ENCODE data around the gene ARL2BP.
A peak's percentile ranks its signal among the peaks of the same experiment; 100 is the strongest.
"Not testable (repeated sequence)": the region's sequence is repeated elsewhere in the genome, so short reads cannot be mapped to it uniquely, and the experiment has no call there.

Gene ARL2BP

DNA sequence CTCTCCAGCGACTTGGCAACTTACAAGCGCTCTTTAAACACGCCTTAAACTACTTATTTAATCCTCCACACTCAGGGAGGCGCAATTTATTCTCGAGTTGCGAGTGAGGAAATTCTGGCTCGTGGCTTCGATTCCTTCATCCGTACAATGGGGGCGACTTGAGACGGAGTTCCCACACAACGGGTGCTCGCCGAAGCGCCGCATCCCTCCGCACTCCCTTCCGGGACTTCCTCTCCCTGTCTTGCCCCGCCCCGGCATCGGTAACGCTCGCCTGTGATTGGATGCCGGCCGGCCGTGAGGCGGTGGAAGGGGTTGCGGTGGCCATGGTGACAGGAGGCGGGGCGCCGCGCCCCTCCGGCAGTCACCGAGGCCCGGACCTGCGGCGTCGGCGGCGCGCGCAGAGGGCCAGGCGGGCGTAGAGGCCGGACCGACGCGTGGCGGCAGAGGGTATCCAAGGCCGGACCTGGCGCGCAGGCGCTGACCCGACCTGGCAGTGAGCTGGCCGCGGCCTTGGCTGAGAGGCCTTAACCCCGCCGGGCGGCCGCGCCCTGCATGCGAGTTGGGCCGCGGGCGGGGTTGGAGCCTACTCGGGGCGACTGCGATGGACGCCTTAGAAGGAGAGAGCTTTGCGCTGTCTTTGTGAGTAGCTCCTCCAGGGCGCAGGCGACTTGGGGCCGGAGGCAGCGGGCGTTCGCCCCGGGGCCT is at the start of gene ARL2BP:
Gene ARL2BP, plus strand, starts transcription at position 493 of the 705 bp plus-strand sequence. Its CDS starts 109 bp downstream, at position 602.
- DNase-seq = peak; percentile 81

DNA sequence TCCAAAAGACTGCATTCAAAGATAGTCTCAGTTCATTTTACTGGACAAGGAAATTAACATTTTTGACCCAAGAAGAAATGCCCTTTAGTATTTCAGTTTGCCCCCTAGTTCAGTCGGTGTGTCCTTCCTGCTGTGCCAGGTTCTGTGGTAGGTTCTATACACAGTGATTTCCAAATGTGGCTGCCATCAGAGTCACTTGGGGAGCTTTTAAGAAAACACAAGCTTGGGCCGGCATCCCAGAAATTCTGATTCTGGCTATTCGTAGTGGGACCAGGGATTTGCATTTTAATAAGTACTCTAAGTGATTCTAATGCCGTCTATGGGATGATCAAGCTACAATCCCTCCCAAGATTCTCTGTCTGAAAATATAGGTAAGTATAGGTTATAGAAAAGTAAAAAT is 48.8 kb upstream of the ARL2BP start:
- no peak for DNase-seq

DNA sequence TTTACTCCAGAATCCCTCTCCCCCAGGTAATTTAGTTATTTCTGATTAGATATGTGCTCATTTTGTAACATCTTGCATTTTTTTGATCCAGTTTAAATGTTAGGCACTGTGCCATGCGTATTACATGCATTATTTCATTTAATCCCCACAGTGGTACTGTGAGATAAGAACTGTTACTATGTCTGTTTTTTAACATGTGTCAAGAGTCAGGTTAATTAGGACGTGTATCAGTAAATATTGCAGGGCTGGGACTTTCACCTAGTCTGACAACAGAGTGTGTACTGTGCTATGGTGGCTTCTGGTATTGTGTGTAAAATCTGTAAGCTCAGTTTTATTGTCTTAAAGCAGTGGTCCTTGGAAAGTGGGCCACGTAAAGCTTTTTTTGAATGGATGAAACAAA is 48.3 kb upstream of the ARL2BP start:
- no peak for DNase-seq

DNA sequence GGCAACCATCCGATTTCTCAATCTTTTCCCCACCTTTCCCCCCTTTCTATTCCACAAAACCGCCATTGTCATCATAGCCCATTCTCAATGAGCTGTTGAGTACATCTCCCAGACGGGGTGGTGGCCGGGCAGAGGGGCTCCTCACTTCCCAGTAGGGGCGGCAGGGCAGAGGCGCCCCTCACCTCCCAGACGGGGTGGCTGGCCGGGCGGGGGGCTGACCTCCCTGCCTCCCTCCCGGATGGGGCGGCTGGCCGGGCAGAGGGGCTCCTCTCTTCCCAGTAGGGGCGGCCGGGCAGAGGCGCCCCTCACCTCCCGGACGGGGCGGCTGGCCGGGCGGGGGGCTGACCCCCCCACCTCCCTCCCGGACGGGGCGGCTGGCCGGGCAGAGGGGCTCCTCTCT is 44.7 kb upstream of the ARL2BP start:
- not testable (repeated sequence) for DNase-seq

DNA sequence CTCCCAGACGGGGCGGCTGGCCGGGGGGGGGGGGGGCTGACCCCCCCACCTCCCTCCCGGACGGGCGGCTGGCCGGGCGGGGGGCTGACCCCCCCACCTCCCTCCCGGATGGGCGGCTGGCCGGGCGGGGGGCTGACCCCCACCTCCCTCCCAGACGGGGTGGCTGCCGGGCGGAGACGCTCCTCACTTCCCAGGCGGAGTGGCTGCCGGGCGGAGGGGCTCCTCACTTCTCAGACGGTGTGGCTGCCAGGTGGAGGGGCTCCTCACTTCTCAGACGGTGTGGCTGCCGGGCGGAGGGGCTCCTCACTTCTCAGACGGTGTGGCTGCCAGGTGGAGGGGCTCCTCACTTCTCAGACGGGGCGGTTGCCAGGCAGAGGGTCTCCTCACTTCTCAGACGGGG is 44.1 kb upstream of the ARL2BP start:
- not testable (repeated sequence) for DNase-seq

DNA sequence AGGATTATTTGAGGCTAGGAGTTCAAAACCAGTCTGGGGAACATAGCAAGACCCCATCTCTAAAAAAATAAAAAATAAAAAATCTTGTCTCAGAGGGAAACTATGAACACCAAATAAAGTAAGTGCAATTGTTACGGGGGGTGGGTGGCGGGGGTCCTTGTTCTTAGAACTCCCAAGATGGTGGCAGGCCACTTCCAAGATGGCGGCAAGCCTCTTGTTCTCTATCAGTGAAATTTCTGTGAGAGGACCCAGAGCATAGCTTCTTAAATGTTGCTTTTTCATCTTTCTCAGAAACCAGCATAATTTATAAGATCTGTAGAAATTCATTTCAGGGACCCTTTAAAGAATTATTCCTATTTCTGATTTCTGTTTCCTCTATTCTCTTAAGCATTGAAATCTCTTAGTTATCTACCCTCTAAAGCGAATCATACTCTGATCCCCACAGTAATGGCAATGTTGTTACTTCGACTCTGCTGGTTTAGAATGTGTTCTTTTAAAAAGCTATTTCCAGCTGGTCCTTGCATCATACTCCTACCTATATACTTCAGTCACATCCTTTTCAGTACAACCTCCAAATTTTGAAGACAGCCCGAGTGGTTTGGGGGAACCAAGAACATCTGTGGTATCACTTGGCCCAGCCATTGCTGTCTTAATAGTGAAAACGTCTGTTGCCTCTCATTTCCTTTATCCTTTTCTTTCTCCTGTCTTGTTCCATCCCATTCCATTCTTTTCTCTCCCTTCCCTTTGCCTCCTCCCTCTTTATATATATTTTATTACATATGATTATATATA is 42.8 kb upstream of the ARL2BP start:
- DNase-seq = no peak

DNA sequence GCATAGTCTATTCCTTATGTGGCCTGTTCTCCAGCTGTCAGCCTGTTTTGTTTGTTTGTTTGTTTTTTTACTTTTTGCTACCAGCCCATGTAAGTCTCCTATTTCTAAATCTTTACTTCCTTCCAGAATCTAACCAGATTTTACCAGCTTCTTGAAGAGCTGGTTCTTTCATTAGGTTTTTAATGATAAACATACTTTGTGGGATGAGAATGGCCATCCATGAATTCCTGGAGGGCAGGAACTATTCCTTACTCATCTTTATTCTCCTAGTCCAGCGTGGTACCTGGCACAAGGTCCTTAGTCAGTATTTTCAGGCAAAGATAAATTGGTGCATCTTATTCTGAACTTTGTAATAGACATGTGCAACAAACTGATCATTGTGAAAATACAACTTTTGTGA is 41.6 kb upstream of the ARL2BP start:
- no peak for DNase-seq

DNA sequence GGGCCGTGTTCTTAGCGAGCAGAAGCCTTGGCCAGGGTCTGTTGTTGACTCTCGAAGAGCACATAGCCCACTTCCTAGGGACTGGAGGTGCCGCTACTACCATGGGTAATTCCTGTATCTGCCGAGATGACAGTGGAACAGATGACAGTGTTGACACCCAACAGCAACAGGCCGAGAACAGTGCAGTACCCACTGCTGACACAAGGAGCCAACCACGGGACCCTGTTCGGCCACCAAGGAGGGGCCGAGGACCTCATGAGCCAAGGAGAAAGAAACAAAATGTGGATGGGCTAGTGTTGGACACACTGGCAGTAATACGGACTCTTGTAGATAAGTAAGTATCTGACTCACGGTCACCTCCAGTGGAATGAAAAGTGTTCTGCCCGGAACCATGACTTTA is 40.4 kb upstream of the ARL2BP start:
- no peak for DNase-seq

DNA sequence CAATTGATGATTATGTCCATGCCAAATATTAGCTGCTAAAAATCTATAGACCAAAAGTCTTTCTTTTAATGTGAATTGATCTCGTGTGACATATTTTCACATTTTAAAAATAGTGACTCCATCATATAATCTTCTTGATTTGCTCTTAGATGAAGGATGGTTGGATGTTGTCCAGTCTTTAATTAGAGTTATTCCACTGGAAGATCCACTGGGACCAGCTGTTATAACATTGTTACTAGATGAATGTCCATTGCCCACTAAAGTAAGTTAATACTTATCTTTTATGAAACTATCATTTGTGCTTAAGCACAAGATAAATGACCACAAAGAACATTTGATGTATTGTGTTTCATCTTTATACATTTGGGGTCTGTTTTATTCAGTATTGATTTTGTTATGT is 36.1 kb upstream of the ARL2BP start:
- DNase-seq = no peak

DNA sequence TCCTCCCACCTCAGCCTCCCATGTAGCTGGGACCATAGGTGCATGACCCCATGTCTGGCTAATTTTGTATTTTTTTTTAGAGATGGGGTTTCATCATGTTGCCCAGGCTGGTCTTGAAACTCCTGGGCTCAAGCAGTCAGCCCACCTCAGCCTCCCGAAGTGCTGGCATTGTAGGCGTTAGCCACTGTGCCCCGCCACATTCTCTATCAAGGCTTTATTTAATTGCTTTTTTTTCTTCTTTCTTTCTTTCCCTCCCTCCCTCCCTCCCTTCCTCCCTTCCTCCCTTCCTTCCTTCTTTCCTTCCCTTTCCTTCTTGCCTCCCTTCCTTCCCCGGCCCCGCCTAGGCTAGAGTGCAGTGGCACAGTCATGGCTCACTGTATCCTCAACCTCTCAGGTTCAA is 35.3 kb upstream of the ARL2BP start:
- no peak for DNase-seq

DNA sequence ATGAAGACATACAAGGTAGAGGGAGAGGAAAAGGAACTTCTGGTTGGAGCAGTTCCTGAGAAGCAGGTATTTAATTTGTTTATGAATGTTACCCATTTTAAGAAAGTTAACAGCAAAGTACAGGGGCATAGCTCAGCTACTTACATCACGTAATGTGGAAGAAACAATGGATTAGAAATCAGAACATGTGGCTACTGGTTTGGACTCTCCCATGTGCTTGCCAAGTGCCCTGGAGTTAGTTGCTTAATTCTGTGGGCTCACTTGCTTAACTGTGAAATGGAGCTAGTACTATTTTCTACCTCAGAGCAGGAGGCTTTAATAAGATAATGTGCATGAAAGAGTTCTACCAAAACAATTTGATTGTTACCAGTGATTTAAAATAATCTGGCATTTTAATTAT is 31.6 kb upstream of the ARL2BP start:
- no peak for DNase-seq

DNA sequence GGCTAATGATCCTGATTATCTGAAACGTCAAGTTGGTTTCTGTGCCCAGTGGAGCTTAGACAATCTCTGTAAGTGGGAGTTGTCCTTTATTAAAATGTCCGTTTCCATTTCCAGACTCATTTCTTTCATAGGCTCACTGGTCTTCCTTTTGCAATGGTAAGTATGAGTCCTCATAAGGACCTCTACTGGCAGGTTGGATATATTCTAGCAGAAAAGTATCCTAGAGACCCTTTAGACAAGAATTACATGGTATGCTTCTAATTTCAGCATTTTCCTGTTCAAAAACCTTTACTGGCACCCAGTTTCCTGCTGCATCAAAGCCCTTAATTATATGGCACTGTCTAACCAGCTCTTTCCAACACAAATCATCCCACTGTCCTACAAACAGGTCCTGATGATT is 28.1 kb upstream of the ARL2BP start:
- no peak for DNase-seq

DNA sequence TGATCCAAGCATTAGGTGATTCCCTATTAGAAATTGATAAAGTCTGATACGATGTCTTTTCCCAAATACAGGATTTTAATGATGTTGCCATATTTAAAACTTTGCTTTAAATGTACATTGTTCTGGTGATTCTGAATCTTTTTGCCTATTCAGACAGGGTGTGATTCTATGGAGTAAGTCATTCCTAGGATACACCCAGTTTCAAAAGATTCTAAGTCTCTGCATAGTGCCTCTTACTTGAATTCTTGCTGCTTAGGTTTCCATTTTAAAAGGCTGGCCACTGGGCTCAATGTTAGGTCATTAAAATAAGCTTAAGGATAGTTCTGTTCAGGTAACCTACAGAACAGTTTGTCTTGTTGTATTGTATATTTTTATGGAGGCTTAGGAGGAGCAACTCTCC is 22.0 kb upstream of the ARL2BP start:
- no peak for DNase-seq

DNA sequence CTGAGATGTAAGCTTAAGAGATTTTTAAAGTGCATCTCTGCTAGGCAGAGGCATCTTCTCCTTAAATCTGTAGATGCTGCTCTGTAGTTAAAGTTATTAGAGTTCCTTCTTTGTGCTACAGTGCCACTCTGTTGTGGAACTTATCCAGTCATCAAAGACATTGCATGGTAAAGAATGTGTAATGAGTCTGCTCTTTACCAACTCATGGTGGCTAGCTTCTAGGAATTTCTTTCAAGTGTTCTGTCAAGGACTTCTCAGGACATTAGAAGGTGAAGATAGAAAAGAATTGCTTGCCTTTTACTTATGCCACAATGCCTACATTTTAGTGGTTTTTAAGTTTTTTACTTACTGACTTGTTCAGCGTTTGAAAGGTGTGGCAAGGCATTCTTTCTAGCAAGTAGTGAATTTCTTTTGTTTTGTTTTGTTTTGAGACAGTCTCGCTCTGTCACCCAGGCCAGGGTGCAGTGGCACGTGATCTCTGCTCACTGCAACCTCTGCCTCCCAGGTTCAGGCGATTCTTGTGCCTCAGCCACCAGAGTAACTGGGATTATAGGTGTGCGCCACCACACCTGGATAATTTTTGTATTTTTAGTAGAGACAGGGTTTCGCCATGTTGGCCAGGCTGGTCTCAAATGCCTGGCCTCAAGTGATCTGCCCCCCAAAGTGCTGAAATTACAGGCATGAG is 20.3 kb upstream of the ARL2BP start:
- DNase-seq = no peak

DNA sequence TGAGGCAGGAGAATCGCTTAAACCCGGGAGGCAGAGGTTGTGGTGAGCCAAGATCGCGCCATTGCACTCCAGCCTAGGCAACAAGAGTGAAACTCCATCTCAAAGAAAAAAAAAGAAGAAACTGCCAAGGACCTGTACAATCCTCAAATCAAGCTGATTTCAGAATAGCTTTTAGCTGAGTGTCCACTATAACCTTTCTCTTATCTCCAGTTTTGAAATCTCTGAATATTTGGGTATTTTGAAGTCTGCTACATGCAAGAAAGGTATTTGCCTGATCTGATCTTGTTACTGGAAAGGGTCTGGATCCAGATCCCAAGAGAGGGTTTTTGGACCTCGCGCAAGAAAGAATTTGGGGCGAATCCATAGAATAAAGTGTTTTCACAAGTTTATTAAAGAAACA is 19.1 kb upstream of the ARL2BP start:
- DNase-seq = no peak

DNA sequence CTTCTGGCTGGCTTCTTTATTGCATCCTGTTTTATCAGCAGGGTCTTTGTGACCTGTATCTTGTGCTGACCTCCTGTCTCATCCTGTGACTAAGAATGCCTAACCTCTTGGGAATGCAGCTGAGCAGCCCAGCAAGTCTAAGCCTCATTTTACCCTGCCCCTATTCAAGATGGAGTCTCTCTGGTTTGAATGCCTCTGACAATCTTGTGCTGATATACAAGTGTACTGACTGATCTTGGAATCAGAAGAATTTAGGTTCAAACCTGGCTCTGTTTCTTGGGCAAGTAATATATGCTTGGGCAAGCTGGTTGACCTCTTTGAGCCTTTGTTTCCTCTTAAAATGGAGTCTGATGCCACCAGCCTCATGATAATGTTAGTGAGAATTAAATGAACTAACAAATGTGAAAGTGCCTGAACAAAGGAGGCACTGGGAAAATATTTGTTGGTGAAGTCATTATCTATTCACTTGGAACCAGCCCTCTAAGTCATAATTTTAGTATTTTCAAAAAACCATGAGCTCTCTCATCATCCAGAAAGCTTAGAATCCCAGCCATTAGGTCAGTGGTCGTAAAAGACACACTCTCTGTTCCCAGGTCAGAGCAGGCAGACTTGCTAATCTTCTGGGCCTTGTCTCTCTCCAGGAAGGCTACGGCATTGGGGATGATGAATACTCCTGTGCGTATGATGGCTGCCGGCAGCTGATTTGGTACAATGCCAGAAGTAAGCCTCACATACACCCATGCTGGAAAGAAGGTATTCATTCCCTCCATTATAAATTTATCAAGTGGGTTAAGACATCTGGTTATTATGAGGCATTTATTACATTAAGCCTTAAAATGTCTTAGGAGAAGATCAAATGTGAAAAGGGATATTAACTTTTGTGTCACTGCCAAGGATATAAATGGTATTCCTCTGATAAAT is 18.1 kb upstream of the ARL2BP start:
- DNase-seq = no peak

DNA sequence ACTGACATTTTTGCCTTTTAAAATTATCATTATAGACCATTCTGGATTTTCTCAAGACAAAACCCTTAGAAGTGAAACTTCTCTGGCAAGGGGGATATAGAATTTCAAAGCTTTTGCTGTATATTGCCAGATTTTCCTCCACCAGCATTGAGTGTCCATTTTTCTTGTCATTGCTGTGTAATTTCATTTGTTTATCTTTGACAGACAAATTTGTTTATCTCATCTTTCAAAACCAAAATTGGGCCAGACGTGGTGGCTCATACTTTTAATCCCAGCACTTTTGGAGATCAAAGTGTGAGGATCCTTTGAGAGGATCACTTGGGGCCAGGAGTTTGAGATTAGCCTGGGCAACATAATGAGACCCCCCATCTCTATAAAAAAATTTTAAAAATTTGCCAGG is 16.0 kb upstream of the ARL2BP start:
- no peak for DNase-seq

DNA sequence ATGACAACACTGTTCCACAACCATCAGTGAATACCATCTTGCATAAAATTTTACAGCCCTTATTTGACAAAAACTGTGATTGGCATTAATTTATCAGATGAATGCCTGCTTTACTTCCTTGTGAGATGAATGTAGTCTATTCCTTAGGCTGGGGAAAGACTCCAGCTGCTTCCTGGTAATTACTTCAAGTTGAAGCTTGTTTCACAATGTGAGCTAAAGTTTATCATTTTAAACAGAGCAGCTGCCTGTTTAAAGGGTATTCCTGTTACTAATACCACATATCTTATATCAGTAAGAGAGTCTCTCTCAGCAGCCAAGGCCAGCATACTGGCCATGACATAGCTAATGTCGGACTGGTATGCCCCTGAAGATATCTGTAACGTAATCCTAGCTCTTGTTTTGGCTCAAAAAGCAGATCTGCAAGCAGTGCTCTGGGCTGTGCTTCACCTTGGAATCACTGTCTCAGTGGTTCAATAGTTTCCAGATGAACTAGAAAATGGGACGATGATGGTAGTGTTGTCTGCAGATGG is 13.2 kb upstream of the ARL2BP start:
- DNase-seq = no peak

DNA sequence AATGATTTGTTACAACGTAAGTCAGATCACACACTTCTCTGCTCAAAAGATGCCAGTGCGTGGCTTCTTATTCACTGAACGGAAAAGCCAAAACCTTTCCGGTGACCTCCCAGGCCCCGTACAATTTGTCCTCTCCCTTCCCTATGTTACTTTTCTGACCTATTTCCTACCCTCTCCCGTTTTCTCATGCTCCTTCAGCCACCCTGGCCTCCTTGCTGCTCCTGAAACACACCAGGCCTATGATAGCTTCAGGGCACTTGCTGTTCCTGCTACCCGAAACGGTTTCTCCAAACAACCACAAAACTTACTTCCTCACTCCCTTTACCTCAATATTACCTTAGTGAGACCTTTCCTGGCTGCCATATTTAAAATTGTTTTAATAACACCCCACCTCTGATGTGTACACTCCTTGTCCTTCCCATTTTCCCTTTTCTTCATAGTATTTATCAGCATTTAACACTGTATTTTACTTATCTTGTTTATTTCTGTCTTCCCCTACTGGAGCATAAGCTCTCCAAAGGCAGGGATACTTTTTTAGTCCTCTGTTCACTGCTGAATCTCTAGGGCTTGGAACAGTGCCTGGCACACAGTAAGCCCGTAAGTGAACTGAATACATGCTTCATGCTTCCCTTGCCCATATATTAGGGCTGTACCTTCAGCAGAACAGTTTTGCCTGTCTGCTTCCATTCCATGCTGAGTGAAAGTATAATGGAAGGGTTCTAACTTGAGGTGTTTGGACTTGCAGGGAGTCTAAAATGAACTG is 10.9 kb upstream of the ARL2BP start:
- no peak for DNase-seq

DNA sequence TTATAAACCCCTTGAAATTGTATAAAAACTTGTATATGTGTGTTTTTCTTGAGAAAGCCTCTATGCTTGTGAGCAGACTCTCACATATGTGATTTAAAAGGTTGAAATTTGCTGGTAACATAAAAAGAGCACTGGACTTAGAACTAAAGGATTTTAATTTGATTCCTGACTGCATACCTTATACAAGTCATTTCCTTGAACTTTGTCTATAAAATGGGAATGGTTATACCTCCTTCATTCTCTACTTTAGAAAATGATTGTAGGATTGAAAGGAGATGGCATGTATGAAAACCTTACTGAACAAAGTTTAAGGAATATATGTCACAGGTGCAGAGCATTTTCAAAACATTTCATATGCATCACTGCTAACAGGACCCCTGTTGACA is 10.4 kb upstream of the ARL2BP start:
- no peak for DNase-seq

DNA sequence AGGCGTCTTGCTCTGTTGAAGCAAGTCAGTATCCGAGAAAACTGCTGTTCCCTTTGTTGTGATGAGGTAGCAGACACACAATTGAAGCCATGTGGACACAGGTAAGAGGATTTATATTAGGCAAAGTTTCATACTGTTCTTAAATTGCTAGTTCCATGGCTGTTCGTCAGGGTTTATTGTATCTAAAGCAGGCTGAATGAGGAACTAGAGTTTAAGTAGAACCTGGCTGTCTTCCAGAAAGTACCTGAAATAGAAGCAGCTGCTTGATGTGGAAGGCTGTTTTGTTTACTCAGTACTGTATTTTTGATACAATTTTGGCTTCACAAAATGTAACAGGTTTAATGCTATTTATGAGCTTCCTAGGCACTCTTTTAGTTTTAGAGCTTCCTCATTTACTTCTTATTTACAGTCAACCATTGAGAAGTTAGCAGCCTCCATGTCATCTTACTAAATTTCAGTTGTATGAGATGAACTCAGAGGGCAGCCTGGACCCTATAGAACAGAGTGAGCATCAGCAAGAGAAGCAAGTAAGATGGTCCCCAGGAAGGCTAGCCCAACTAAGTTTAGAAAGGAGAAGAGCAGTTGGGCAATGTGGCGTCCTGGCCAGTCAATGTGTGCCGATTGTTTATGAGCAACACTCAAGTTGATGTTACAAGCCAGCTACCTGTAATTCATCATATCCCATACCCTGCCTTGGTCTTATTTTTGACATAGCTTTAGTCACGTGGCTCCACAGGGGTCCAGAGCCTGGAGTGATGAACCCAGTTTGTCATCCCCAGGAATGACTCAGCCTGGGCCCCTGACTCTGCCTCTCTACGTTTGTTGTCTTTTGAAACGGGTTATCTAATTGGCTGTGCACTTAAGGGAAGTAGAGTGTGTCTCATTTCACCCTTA is 9.7 kb upstream of the ARL2BP start:
- DNase-seq = peak; percentile 5

Measured in NCI-H748 treated with DMSO at 0.1 percent for 48 hours (cell line).